Measurements from ENCODE around the gene HFE. TPM values are rescaled to one million over a fixed set of nuclear protein-coding genes. Genes with fewer than 3 reads are reported as not detected.

HFE gene
- total and polyA plus RNA-seq, 10 of the 15 experiments (the other 5 are each of a cell fraction or from before 2014, with no cell fraction given): 0.52 to 5.9 (median 1.7) TPM

- TF ChIP-seq FOS (IDR thresholded peaks at IDR 0.05; ENCODE audit: borderline replicate concordance, extremely low read depth, insufficient read length) (peak; percentile 64), TCF7 (IDR thresholded peaks at IDR 0.05; ENCODE audit: borderline replicate concordance) (no peak), RELB (IDR thresholded peaks at IDR 0.05; ENCODE audit: low read depth) (peak; percentile 15; the same call in 1 of the 2 replicates), SP1 (IDR thresholded peaks at IDR 0.05; ENCODE audit: low read depth, low read length) (peak; percentile 87), HDAC6 (IDR thresholded peaks at IDR 0.05; ENCODE audit: unreplicated experiment) (peak; percentile 63), EP300 (IDR thresholded peaks at IDR 0.05; ENCODE audit: borderline replicate concordance in 1 of 2, control insufficient read depth in 1 of 2, low read depth in 2 of 2, low read length in 2 of 2) (no peak; a peak in 2 of 4 replicates), ZNF384 (IDR thresholded peaks at IDR 0.05; ENCODE audit: borderline replicate concordance, low read depth, low read length) (no peak), CREM (IDR thresholded peaks at IDR 0.05; ENCODE audit: low read depth) (peak; percentile 51), POLR2AphosphoS2 (IDR thresholded peaks at IDR 0.05; ENCODE audit: low read depth, low read length) (peak; percentile 93), KLF5 (IDR thresholded peaks at IDR 0.05; ENCODE audit: partially characterized antibody) (no peak), REST (IDR thresholded peaks at IDR 0.05; ENCODE audit: low read depth, low read length) (no peak), POU2F2 (IDR thresholded peaks at IDR 0.05; ENCODE audit: borderline replicate concordance, low read depth, low read length) (peak; percentile 100), PML (IDR thresholded peaks at IDR 0.05; ENCODE audit: low read length) (peak; percentile 92; the same call in 1 of the 2 replicates), HCFC1 (IDR thresholded peaks at IDR 0.05; ENCODE audit: low read length) (0 out of 2 replicates have a peak, but pooled peaks have one; percentile 23), HSF1 (IDR thresholded peaks at IDR 0.05; ENCODE audit: low read depth, low read length) (peak; percentile 56; the same call in 1 of the 2 replicates), CBX5 (IDR thresholded peaks at IDR 0.05; ENCODE audit: low read depth) (0 out of 2 replicates have a peak, but pooled peaks have one; percentile 12), CTCF (IDR thresholded peaks at IDR 0.05 in 2 of 3, conservative IDR thresholded peaks at IDR 0.05 in 1 of 3; ENCODE audit: control insufficient read depth in 2 of 3, extremely low read depth in 1 of 3, insufficient read depth in 1 of 3, low read depth in 3 of 3, low read length in 3 of 3) (no peak), BACH1 (IDR thresholded peaks at IDR 0.05; ENCODE audit: borderline replicate concordance) (peak; percentile 53), PKNOX1 (IDR thresholded peaks at IDR 0.05) (0 out of 2 replicates have a peak, but pooled peaks have one; percentile 41)
Observed at GRCh38 chr6:26123947-26124780, 36.9 kb downstream of the HFE start (continued).

Data from GM12878 (cell line).